NCI-H1092 treated with DMSO at 0.1 percent for 48 hours (cell line): ENCODE measurements around the gene NUCKS1.
"Not testable (repeated sequence)": the region's sequence is repeated elsewhere in the genome, so short reads cannot be mapped to it uniquely, and the experiment has no call there.

Source experiments
- DNase-seq: peaks from one replicate; lab custom pipeline; 2025; lab: John Stamatoyannopoulos, UW

The NUCKS1 gene

GRCh38 chr1:205729945-205730610 lies 19.9 kb downstream of the NUCKS1 start:
- no peak for DNase-seq

- no peak for DNase-seq
These were observed 23.3 kb downstream of the NUCKS1 start for GRCh38 chr1:205726619-205727125.

GRCh38 chr1:205725514-205725913 lies 24.5 kb downstream of the NUCKS1 start:
- DNase-seq, result no peak

DNA sequence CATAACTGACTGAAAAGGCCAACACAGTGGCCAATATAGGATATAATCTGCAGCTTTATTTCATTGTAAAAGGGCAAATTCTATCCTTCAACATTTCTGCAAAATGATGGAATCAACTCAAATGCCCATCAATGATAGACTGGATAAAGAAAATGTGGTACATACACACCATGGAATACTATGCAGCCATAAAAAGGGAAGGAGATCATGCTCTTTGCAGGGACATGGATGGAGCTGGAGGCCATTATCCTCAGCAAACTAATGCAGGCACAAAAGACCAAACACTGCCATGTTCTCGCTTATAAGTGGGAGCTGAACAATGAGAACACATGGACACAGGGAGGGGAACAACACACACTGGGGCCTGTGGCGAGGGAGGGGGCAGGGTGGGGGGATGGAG lies 29.2 kb downstream of the NUCKS1 start:
- not testable (repeated sequence) for DNase-seq

GRCh38 chr1:205719762-205720161 lies 30.2 kb downstream of the NUCKS1 start:
- DNase-seq, result no peak

DNA sequence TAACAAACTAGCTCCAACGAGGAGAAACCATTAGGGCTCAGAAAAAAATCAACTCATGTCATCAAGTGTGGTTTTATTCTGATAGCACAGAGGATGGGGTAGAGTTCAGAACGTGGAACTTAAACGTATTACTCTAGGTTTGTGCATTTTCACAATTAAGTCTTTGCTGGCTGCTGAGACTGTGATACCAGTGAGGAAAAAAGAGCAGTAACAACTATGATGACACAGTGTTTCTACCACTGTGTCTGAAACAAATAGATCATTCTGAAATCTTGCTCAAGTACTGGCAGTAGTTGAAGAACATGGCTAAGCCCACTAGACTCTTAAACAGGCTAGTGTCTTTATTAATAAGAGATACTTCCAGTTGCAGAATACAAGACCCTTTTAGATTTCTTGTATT lies 31.0 kb downstream of the NUCKS1 start:
- DNase-seq, result no peak

GRCh38 chr1:205716371-205717132 lies 33.4 kb downstream of the NUCKS1 start:
- no peak for DNase-seq

GRCh38 chr1:205715628-205716027 lies 34.4 kb downstream of the NUCKS1 start:
- no peak for DNase-seq

DNA sequence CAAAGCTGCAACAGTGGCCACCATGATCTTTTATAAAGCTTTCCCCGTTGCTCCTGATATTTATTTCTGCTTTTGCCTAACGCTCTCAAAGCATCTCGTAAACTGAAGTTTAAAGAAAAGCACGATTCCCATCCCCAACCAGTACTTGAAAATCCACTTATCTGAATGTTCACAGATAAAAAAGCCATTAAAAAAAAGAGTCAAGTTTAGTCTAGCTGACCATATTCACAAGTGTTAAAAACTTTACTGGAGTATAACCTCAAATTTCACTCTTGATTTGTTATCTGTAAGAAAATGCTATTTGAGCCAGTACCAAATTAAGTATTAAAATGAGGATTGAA lies 35.1 kb downstream of the NUCKS1 start:
- DNase-seq, result no peak

DNA sequence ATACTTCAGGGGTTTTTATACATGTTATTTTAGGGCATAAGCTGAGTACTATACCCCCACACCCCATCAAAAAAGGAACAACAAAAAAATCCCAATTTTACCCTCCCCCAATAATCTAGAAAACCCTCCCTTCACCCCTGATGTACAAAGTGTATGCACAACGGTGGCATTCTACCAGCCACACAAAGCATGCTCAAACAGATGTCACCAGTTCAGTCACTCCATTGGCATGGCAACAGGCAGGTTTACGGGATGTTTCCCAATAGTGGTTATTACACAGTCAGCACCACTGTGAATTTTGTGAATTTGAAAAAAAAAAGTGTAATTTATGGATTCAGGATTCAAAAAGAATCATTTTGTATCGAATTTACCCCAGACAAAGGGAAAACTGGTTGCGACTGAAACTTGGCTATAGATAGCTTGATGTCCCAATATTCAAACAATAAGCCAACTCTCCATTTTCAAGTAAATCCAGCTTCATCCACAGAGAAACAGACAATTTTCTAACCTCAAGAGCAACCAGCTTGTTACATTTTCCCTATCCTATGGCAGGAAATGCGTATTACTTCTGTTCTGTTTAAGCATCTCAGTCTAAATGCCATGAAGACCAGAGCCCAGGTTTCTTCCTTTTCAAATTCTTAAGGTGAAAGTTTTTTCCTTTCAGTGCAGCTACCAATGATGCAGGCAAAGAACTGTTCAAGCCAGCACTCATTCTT lies 35.6 kb downstream of the NUCKS1 start:
- DNase-seq, result no peak

DNA sequence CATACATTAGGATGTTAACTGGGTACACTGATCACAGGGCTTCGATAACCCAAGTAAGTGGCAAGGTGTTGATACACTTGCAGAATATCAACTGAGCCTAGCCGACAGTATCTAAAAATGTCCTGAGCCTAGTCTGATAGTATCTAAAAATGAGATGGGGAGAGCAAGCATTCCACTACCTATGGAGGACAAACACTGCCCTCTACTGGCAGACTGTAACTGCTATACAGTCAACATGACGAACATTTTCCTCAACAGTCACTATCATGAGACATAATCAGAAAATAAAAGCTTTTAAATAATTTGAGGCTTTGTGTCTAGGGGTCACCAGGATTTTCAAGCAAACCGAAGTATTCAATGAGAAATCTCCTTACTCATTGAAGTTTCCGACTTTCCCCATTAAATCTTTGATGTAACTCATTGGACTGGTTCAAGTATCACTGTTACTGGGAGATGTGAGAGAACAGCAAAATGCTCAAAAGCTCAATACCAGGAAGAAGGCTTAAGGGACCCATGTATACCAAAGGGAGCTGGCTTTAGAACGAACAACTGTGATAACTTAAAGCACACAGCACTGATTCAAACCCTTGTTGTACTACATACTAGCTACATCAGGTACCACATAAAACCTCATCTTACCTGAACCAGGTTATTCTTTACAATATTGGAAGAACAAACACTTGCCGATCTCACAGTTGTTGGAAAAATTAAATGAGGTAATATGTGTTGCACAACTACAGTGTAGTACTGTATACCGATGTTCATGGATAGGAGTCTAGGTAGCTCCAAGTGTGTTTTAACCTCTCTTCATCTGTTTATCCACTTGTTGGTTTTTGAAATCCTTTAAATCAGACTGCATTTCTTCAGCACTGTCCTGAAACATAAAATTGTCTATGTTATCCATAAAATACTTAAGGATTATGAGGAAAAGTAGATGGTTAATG lies 38.6 kb downstream of the NUCKS1 start:
- DNase-seq, result peak; percentile 84

DNA sequence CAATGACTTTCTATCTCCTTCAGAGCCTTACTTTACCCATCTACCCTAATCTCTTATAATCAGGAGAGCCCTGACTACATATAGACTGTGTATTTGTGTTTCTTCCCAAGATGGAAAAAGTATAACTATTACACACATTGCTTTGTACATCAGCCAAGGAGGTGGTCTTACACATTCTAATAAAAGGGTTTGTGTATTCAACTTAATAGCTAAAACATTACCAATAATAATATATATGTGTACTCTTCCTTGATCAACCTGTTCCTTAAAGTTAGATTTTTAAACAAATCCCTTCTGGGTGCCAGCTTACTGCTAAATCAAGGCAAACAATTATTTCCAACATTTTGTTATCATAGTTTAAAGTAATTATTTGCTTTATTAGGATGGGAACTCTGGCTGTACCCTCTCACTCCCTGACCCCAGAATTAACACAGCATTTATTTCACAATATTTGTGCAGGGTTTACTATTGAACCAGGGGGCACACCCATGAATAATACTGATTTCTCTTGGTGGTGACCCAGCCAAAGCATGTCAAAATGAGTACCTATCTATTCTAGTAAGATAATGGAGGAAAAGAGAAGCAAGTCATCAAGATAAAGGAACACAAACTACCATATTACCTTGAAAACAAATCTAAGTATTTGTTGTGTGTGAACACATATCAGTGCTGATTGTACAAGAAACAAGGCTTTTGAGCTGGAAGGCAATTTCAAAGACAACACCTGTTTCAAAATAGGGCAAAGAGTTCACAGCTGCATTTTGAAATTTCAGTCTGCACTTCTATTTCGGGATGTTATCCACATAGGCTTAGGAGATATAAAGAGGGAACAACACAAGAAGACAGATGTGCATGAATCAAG lies 39.5 kb downstream of the NUCKS1 start:
- no peak for DNase-seq

- DNase-seq, result no peak
These were observed 40.3 kb downstream of the NUCKS1 start for GRCh38 chr1:205709640-205710039.

DNA sequence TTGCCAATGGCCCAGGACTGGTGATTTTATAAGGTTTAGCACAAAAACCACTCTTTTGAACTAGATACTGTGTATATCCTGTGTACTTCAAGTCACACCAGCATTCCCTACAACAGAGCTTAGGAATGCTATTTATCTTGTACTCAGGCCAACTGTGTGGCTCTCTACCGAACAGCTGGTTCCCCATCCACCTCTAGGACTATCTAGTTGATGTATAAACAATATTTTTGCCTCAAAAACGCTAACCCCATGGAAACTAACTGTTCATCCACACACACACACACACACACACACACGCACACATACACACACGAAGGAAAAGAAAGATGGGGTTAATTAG lies 41.0 kb downstream of the NUCKS1 start:
- no peak for DNase-seq

- DNase-seq, result no peak
These were observed 43.1 kb downstream of the NUCKS1 start for GRCh38 chr1:205706601-205707502.

- no peak for DNase-seq
These were observed 45.1 kb downstream of the NUCKS1 start for GRCh38 chr1:205704903-205705302.

GRCh38 chr1:205703072-205703471 lies 46.9 kb downstream of the NUCKS1 start:
- DNase-seq, result peak; percentile 89

GRCh38 chr1:205701891-205702290 lies 48.1 kb downstream of the NUCKS1 start:
- no peak for DNase-seq

DNA sequence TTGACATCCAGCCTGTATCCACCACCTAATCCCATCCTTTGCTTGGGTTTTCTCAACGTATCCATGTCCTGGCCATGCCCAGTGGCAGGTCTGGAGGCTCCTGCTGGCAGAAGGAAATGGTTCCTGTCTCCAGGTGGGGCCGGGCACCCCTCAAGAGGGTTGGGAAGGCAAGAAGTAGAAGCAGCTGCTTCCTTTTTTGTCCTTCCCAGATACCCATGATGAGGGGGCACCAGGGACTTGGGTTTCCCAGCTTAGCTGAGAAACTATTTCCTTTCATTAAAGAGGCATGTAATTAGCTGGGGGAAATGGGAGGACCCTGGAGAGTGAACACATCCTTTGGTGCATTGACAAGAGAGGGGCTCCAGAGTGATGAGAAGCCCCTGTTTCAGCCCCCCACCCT lies 48.6 kb downstream of the NUCKS1 start:
- DNase-seq, result peak; percentile 45

GRCh38 chr1:205700865-205701401 lies 49.0 kb downstream of the NUCKS1 start:
- peak; percentile 61 for DNase-seq
